GM21576 (cell line): ENCODE results near the gene DENND1A.

ENCODE experiments used
- ATAC-seq: cut with Tn5 transposase; IDR thresholded peaks from one replicate; pipeline ENCODE4 v1.9.1; 2021; ENCODE audit warnings: mild to moderate bottlenecking, moderate library complexity; ENCODE audit not compliant: unreplicated experiment

The DENND1A gene

GRCh38 chr9:123599781-123600180 lies 330.1 kb downstream of the DENND1A start:
- ATAC-seq, result no peak

GRCh38 chr9:123597876-123598556 lies 331.9 kb downstream of the DENND1A start:
- no peak for ATAC-seq

GRCh38 chr9:123597048-123597447 lies 332.9 kb downstream of the DENND1A start:
- no peak for ATAC-seq

GRCh38 chr9:123591283-123591682 lies 338.6 kb downstream of the DENND1A start:
- ATAC-seq, result no peak

- ATAC-seq, result no peak
Measured at GRCh38 chr9:123590499-123590898, 339.4 kb downstream of the DENND1A start.

GRCh38 chr9:123589361-123590239 lies 340.3 kb downstream of the DENND1A start:
- ATAC-seq, result no peak

- ATAC-seq, result no peak
Measured at GRCh38 chr9:123586275-123586674, 343.7 kb downstream of the DENND1A start.

GRCh38 chr9:123584202-123585176 lies 345.4 kb downstream of the DENND1A start:
- ATAC-seq, result no peak

- no peak for ATAC-seq
Measured at GRCh38 chr9:123583646-123584045, 346.3 kb downstream of the DENND1A start.

GRCh38 chr9:123571240-123571639 lies 358.7 kb downstream of the DENND1A start:
- no peak for ATAC-seq

GRCh38 chr9:123568691-123569688 lies 360.9 kb downstream of the DENND1A start:
- no peak for ATAC-seq

- ATAC-seq, result no peak
Measured at GRCh38 chr9:123567013-123567412, 362.9 kb downstream of the DENND1A start.

- no peak for ATAC-seq
Measured at GRCh38 chr9:123564652-123565051, 365.3 kb downstream of the DENND1A start.

GRCh38 chr9:123562844-123563346 lies 367.0 kb downstream of the DENND1A start:
- ATAC-seq, result no peak

GRCh38 chr9:123561046-123561445 lies 368.9 kb downstream of the DENND1A start:
- ATAC-seq, result no peak

- ATAC-seq, result no peak
Measured at GRCh38 chr9:123556464-123557435, 373.2 kb downstream of the DENND1A start.

- ATAC-seq, result no peak
Measured at GRCh38 chr9:123555646-123556045, 374.3 kb downstream of the DENND1A start.

GRCh38 chr9:123552530-123552929 lies 377.4 kb downstream of the DENND1A start:
- ATAC-seq, result no peak
